HG02884 (cell line): ENCODE data around the gene C1QTNF2.
A peak's percentile ranks its signal among the peaks of the same experiment; 100 is the strongest.

Experiments used
- ATAC-seq: cut with Tn5 transposase; IDR thresholded peaks from one replicate; pipeline ENCODE4 v1.9.1; 2021; ENCODE audit warnings: mild to moderate bottlenecking, moderate library complexity; ENCODE audit not compliant: unreplicated experiment

Gene C1QTNF2, protein sequence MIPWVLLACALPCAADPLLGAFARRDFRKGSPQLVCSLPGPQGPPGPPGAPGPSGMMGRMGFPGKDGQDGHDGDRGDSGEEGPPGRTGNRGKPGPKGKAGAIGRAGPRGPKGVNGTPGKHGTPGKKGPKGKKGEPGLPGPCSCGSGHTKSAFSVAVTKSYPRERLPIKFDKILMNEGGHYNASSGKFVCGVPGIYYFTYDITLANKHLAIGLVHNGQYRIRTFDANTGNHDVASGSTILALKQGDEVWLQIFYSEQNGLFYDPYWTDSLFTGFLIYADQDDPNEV

DNA sequence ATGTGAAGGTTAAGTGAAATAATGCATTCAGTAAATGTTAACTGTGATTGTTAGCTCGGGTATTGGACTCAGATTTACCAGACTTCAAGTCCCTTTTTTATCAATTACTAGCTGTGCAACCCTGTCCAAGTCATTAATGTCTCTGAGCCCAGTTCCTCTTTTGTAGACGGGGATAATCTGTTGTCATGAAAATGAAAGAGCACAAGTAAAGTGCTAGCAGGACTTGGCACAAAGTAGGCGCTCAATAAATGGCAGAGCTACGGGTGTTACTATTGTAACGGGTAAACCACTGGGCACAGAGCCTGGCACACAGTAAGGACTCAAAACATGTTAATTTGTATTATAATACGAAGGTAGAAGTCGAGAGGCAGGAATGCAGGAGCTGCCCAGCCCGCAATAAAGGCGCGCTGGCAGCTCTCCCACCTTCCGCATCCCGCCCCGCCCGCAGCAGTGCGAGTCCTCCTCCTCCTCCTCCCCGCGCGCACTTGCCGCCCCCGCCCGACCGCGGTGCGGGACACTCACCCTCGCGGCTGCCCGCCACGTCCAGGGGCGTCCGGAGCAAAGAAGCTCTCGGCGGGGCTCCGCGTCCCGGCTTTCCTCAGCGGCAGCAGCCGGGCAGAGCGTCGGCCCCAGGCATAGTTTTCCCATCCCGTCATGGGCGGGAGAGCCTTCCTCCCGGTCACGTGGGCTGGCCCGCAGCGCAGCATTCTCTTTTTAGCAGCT lies at the start of gene C1QTNF2:
TSS of gene C1QTNF2 (minus strand) at position 637 of the 723 bp plus-strand sequence. CDS start 15,615 bp downstream, outside the sequence.
- ATAC-seq = no peak

DNA sequence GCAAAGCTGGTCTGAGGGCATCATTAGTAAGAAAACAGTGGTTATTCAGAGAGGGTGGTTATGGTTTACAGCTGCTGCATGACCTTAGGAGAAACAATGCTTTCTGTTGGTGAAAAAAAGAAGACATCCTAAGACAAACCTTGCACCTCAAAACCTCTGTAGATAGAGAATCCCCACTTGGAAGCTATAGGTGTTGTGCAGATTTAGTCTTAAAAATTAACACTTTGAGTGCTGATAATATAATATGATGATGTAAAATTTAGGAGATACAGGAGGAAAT lies 49.8 kb upstream of the C1QTNF2 start:
- no peak for ATAC-seq

GRCh38 chr5:160419458-160420330 lies 49.3 kb upstream of the C1QTNF2 start:
- ATAC-seq = peak; percentile 30

GRCh38 chr5:160418561-160419457 lies 48.4 kb upstream of the C1QTNF2 start, which contains the start of gene SLU7:
Gene SLU7 (minus strand): TSS chr5:160419081. CDS start chr5:160415294, 3,787 bp downstream.
- ATAC-seq = peak; percentile 66

DNA sequence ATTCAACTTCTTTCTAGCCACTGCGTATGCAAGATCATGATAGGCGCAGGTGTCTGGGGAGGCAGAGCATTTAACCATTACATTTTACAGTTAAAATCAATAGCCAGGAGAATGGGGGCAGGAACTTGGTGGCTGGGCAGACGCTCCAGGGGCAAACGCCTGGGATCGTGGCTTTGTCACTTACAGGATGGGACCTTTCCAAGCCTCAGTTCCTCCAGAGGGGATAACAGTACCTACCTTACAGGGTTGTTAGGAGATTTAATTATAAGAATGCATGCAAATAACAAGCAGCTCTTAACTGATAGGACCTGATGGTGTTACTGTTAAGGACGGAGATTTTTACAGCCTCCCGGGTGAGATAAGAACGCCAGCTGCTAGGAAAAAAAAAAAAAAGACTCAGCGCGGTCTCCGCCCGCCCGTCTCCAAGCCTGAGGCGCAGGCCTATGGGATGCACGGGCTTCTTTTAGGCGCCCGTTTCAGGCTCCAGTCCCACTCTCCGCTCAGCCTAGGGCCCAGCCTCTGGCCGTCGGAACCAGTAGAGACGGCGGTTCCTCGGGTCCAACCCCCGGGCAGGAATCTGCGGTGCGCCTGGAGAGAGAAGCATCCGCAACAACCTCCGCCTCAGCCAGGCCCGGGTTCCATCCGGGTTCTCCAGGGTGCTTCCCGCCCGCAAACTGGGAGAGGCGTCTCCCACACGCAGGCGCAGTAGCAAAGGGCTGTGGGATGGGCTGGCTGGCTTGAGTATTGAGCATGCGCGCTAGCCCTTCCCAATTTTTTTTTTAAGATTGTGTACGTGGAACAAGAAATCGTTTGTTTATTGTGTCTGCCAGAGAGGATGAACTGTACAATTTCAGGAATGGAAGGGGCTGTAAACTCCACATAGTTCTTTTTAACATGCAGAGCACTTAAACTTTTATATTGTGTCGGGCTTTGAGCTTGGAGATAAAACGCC lies 29.3 kb upstream of the C1QTNF2 start, which contains the start of gene FAM200C:
TSS of gene FAM200C (minus strand) at position 653 of the 952 bp plus-strand sequence. CDS start 4,564 bp downstream, outside the sequence.
- ATAC-seq = peak; percentile 80

GRCh38 chr5:160398806-160399205 lies 28.4 kb upstream of the C1QTNF2 start:
- ATAC-seq = no peak

DNA sequence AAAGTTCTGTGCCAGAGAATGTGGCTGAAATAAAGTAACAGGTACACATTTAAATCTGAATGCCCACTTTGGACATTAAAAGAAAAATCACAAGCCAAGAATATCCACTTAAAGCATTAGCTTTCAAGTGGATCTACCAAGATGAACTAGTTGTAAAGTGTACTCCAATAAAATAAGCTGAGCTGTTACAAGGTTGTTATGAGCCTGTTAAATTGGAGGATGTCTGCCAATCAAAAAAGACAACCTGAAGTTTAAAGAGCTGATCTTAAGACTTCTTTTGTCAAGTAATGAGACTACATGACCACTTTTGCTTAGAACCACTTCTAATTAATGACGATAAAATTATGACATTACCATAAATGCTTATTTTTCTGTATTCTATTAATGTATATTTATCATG lies 27.1 kb upstream of the C1QTNF2 start:
- ATAC-seq = no peak

DNA sequence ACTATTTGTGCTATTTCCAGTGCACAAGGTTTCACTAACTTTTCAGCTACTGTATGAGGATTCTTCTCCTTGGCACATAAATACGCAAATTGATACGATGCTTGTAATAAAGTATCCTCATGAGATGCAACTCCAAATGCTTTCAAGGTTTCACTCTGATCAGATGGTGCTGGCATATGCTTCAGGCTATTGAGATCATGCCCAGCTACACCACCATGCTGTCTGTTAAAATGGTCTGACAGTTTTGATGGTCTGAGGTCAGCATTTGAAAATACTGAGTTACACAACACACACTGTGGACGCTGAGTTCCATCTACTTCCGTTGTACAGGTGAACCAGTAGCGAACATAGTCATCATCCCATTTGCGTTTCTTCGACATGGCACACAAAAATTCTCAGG lies 24.7 kb upstream of the C1QTNF2 start:
- no peak for ATAC-seq

DNA sequence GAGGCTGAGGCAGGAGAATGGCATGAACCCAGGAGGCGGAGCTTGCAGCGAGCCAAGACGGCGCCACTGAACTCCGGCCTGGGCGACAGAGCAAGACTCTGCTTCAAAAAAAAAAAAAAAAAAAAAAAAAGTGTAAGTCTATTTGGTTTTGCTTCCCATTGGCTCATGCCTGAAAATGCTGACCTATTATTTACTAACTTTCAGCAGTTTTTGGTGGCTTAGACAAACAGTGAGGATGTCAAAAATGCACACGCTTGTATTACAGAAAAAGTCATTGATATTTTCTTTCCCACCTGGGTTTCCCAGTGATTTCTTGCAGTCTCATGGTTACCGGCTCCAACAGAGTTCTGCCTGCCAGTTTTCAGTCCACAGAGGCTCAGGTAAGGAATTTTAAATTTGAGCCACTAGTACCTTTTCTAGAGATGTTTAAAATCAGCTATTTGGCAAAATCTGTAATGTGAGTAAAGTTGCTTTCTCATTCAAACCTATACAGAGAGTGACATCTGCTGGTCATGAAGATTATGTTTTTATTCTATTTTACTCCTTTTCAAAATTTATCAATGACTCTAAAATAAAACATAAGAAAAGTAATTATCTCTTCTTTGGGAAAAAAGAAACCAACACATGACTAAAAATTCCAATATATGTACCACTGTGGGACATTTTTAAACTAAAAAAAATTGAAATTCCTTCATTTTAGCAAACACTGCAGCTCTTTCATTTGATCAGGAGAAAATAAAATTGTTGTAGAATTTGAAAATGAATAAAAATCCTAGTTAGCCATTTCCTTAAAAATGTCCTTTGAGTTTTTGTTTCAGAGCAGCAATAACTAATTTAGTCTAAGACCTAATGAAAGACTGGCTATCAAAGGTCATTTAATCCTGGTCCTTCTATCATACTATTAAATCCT lies 20.6 kb upstream of the C1QTNF2 start:
- ATAC-seq = no peak

DNA sequence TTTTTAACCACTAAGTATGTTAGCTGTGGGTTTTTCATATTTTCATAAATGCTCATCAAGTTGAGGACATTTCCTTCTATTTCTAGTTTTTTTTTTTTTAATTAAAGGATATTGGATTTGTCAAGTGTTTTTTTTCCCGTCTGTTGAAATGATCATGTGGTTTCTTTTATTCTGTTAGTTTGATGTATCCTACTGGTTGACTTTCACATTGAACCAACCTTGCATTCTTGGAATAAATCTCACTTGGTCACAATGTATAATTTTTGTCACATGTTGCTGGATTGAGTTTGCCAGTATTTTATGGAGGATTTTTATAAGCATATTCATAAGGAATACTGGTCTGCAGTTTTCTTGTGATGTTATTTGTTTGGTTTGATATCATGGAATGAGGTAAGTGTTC lies 17.0 kb upstream of the C1QTNF2 start:
- ATAC-seq = no peak

DNA sequence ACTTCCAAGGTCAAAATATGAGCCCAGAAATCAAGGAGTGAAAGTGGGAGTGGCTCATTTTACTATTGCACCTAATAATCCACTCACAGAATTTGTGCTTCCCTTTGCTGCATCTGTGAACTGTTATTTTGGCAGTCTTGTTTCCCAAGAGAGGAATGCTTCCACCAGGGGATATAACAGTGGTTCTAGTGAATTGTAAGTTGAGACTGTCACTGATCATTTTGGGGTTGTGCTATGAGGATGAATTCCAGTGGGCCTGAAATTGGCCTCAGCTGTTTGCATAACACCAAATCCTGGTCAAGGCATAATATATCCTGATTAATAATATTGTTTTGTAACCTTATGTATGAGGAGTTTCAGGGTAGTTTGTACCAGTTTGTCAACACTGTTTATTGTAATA lies 15.1 kb upstream of the C1QTNF2 start:
- ATAC-seq = no peak

- ATAC-seq = no peak
Observed at GRCh38 chr5:160384681-160385080, 14.3 kb upstream of the C1QTNF2 start.

GRCh38 chr5:160382346-160382745 lies 11.9 kb upstream of the C1QTNF2 start:
- no peak for ATAC-seq

DNA sequence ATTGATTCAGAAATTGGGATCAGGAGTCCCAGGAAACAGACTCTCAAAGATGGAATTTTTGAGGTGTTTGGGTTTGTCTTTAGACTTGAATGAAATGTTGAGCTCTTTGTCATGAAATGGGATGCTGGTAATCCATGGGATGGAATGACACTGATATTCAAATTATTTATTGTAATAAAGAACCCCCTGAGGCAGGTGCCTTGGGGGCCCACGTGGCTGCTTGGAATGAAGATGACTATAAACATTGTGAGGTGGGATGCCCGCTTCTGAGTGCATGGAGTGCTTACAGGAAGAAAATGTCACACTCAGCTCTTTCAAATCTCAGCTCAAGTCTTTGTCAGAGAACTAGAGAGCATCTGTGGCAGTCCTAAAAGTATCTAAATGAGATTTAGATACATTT lies 9.6 kb upstream of the C1QTNF2 start:
- ATAC-seq = no peak

DNA sequence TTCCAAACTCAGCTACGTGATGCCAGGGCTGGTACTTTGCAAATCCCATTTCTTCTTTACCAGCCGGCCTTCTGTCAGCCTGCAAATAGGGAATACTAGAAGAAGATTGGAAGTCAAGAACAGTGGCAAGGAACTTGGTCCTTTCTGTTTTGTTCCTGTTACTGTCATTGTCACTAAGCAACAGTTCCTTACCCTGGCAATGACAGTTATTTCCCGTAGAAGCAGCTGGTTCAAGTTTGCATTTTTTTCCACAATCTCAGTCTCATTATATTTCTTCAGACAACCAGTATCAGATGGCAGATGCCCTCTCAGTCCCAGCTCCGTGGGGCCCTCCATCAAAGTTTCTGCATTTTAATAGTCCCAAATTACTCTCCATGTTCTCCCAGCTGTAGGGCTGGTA lies 9.1 kb upstream of the C1QTNF2 start:
- ATAC-seq = no peak

- ATAC-seq = no peak
Observed at GRCh38 chr5:160378330-160378729, 7.9 kb upstream of the C1QTNF2 start.

DNA sequence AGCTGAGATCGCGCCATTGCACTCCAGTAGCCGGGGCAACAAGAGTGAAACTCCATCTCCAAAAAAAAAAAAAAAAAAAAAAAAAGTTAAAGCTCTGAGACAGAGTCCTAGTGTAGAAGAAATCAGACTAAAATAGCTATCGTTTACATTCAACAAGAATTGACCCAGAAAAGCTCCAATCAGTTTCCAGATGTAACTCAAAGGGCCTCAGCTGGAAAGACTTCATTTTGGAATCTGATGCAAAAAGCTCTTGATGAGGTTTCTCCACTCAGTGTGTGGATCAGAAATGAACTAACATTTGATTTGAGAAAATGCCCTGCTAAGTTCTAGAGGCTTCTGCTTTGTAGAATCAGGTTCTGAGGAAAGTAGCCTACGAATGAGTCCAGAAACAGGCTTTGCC lies 7.2 kb upstream of the C1QTNF2 start:
- no peak for ATAC-seq

DNA sequence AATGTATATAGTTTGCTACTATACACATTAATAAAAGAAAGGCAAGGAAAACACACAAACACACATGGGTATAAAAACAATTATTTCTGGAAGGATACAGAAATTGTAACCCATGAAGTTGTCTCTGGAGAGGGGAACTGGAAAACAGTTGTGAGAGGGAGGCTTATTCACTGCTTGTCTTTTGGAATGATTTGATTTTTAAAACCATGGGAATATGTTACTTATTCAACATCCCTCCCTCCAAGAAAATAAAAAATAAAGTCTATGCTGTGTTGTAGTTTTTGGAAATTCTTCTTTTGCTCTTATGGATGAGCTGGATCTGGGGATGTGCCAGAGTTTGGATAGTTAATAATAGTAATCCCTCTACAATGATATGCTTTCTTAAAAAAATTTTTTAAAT lies 6.0 kb upstream of the C1QTNF2 start:
- ATAC-seq = no peak
